Measurements from ENCODE around the gene VHLL.

VHLL gene

GRCh38 chr1:156291226-156292061, 7.7 kb downstream of the VHLL start:
- DNase-seq (ENCODE audit: low read depth): peak; percentile 42

- no peak for DNase-seq (ENCODE audit: low read depth)
These were observed 9.2 kb downstream of the VHLL start for GRCh38 chr1:156289857-156290256.

- no peak for DNase-seq (ENCODE audit: low read depth)
These were observed 13.0 kb downstream of the VHLL start for GRCh38 chr1:156286061-156286460.

GRCh38 chr1:156285437-156285836, 13.7 kb downstream of the VHLL start:
- no peak for DNase-seq (ENCODE audit: low read depth)

GRCh38 chr1:156284757-156285156, 14.3 kb downstream of the VHLL start:
- DNase-seq (ENCODE audit: low read depth): no peak

GRCh38 chr1:156284112-156284511, 15.0 kb downstream of the VHLL start, which contains the start of gene TMEM79:
Gene TMEM79 (plus strand): TSS chr1:156284325. CDS start chr1:156285227, 902 bp downstream.
- no peak for DNase-seq (ENCODE audit: low read depth)

- no peak for DNase-seq (ENCODE audit: low read depth)
These were observed 15.6 kb downstream of the VHLL start for GRCh38 chr1:156283521-156283920.

GRCh38 chr1:156282479-156283222, 16.5 kb downstream of the VHLL start, which contains the start of gene SMG5:
Gene SMG5 (minus strand): TSS chr1:156282825. CDS start chr1:156282680, 145 bp downstream.
- peak; percentile 94 for DNase-seq (ENCODE audit: low read depth)

- no peak for DNase-seq (ENCODE audit: low read depth)
These were observed 17.2 kb downstream of the VHLL start for GRCh38 chr1:156281693-156282478.

- no peak for DNase-seq (ENCODE audit: low read depth)
These were observed 17.8 kb downstream of the VHLL start for GRCh38 chr1:156281281-156281680.

GRCh38 chr1:156279837-156280236, 19.3 kb downstream of the VHLL start:
- DNase-seq (ENCODE audit: low read depth): no peak

- no peak for DNase-seq (ENCODE audit: low read depth)
These were observed 22.1 kb downstream of the VHLL start for GRCh38 chr1:156276966-156277381.

GRCh38 chr1:156276532-156276931, 22.6 kb downstream of the VHLL start:
- DNase-seq (ENCODE audit: low read depth): no peak

GRCh38 chr1:156270314-156270713, 28.8 kb downstream of the VHLL start:
- DNase-seq (ENCODE audit: low read depth): no peak

GRCh38 chr1:156268336-156268735, 30.8 kb downstream of the VHLL start:
- DNase-seq (ENCODE audit: low read depth): no peak

GRCh38 chr1:156266051-156266450, 33.1 kb downstream of the VHLL start:
- no peak for DNase-seq (ENCODE audit: low read depth)

- DNase-seq (ENCODE audit: low read depth): no peak
These were observed 35.8 kb downstream of the VHLL start for GRCh38 chr1:156263288-156263655.

- DNase-seq (ENCODE audit: low read depth): peak; percentile 24
These were observed 36.4 kb downstream of the VHLL start for GRCh38 chr1:156262461-156263287.

- DNase-seq (ENCODE audit: low read depth): no peak
These were observed 38.2 kb downstream of the VHLL start for GRCh38 chr1:156260896-156261295.

GRCh38 chr1:156259805-156260204, 39.3 kb downstream of the VHLL start:
- DNase-seq (ENCODE audit: low read depth): no peak

- no peak for DNase-seq (ENCODE audit: low read depth)
These were observed 40.2 kb downstream of the VHLL start for GRCh38 chr1:156258859-156259258.
